Endodermal cell (in vitro differentiated cells): ENCODE data around the gene ACP3. TPM values are rescaled to one million over a fixed set of nuclear protein-coding genes. Genes with fewer than 3 reads are reported as not detected.

Source experiments
- DNase-seq: peaks from one replicate; pipeline ENCODE4 v3.0.0-alpha.2; 2017
- H3K27ac ChIP-seq: 2 replicates; pipeline ENCODE4 v1.5.1; 2013; ENCODE audit warnings: mild to moderate bottlenecking, low read depth, low read length, moderate library complexity
- H3K27me3 ChIP-seq: 2 replicates; pipeline ENCODE4 v1.6.1; 2013; ENCODE audit warnings: mild to moderate bottlenecking, low read length, moderate library complexity; ENCODE audit not compliant: insufficient read depth, control insufficient read depth, poor library complexity, severe bottlenecking
- H3K36me3 ChIP-seq: 2 replicates; pipeline ENCODE4 v1.7.0; 2013; ENCODE audit warnings: mild to moderate bottlenecking, low read length, moderate library complexity; ENCODE audit not compliant: control insufficient read depth, insufficient read depth
- H3K4me1 ChIP-seq: one replicate; pipeline ENCODE4 v1.7.0; 2013; ENCODE audit warnings: low read length; ENCODE audit not compliant: control insufficient read depth, insufficient read depth
- H3K4me3 ChIP-seq: 2 replicates; pipeline ENCODE4 v1.5.1; 2013; ENCODE audit warnings: mild to moderate bottlenecking, low read length, moderate library complexity
- H3K9ac ChIP-seq: 2 replicates; pipeline ENCODE4 v1.6.1; 2013; ENCODE audit warnings: mild to moderate bottlenecking, low read length, moderate library complexity; ENCODE audit not compliant: poor library complexity, severe bottlenecking; ENCODE audit errors: extremely low read depth
- H3K9me3 ChIP-seq: 2 replicates; pipeline ENCODE4 v1.6.1; 2013; ENCODE audit warnings: mild to moderate bottlenecking, low read length, moderate library complexity; ENCODE audit not compliant: control insufficient read depth
- H3K27ac Mint-ChIP-seq: 2 replicates; pipeline ENCODE4 v1.8.0; 2020; ENCODE audit warnings: mixed read lengths
- H3K27me3 Mint-ChIP-seq: 2 replicates; pipeline ENCODE4 v1.8.0; 2021; ENCODE audit warnings: mild to moderate bottlenecking, mixed read lengths; ENCODE audit not compliant: insufficient read depth
- H3K36me3 Mint-ChIP-seq: 2 replicates; pipeline ENCODE4 v1.8.0; 2020; ENCODE audit warnings: low read depth, mixed read lengths
- H3K4me1 Mint-ChIP-seq: 2 replicates; pipeline ENCODE4 v1.8.0; 2020; ENCODE audit warnings: mixed read lengths
- H3K4me3 Mint-ChIP-seq: 2 replicates; pipeline ENCODE4 v1.8.0; 2020; ENCODE audit warnings: mild to moderate bottlenecking, moderate library complexity, mixed read lengths
- H3K9me3 Mint-ChIP-seq: 2 replicates; pipeline ENCODE4 v1.8.0; 2020; ENCODE audit warnings: mild to moderate bottlenecking, mixed read lengths
- WGBS, 2 experiments: methylation state at CpG; one replicate each; pipeline versions ENCODE4 v1.1.5 to v1.1.7; 2013; ENCODE audit warnings: missing lambda C conversion rate in 2 of 2, mixed read lengths in 1 of 2; ENCODE audit not compliant: insufficient coverage in 1 of 2, insufficient read length in 1 of 2; 5-methylcytosine and 5-hydroxymethylcytosine counted together
- long read RNA-seq, 4 experiments: library from polyadenylated mRNA in 2 of 4; library from RNA in 1 of 4; library from capped mRNA in 1 of 4; stranded (forward) in 3 of 4; unstranded in 1 of 4; transcript quantifications; one replicate each; pipeline ENCODE4 v2.0.0, GENCODE V29; 2020 to 2021; ENCODE audit warnings: inconsistent platforms in 1 of 4
- polyA plus RNA-seq, 2 experiments: library from polyadenylated mRNA; stranded (reverse); fragments of 50-300 nt; gene quantifications; one replicate each; pipeline ENCODE4 v1.2.3, GENCODE V29; 2013
- total RNA-seq, 2 donors: library from RNA; stranded (reverse); fragmentation: NEBNext Ultra II Directional in 1 of 2; extraction: Animal tissue kit (Norgen Biotek cat#: 25700) in 1 of 2; gene quantifications; 2 replicates in 1 of 2; 3 replicates in 1 of 2; pipeline ENCODE4 v1.2.1, GENCODE V29; 2021
- TF ChIP-seq, protein P1 (sequence below): fragments of 200-600 bp; sonication (generic); conservative IDR thresholded peaks from 2 replicates; pipeline ENCODE4 v1.5.0; 2021; ENCODE audit warnings: antibody characterized with exemption, mild to moderate bottlenecking

Gene ACP3, protein sequence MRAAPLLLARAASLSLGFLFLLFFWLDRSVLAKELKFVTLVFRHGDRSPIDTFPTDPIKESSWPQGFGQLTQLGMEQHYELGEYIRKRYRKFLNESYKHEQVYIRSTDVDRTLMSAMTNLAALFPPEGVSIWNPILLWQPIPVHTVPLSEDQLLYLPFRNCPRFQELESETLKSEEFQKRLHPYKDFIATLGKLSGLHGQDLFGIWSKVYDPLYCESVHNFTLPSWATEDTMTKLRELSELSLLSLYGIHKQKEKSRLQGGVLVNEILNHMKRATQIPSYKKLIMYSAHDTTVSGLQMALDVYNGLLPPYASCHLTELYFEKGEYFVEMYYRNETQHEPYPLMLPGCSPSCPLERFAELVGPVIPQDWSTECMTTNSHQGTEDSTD
- total RNA-seq, result 10 to 100 TPM; 17.0 to 24.6 TPM
- polyA plus RNA-seq (2013, experiment 1 of 2), result 2.0 TPM
- 0.99 TPM for polyA plus RNA-seq (2013, experiment 2 of 2)
- long read RNA-seq, experiment 1, partial matches to known transcripts, result 2 of 4 reads
- long read RNA-seq, experiment 1, other reads (novel, unspliced or antisense), result 0 of 4 reads
- long read RNA-seq, experiment 2, transcript ACPP-202 (11 exons, 1,783 nt), result major isoform, 11 of 24 reads
- long read RNA-seq, experiment 2, transcript ACPP-201 (10 exons, 3,125 nt), result minor isoform, 7 of 24 reads
- long read RNA-seq, experiment 2, partial matches to known transcripts, result 0 of 24 reads
- long read RNA-seq, experiment 2, other reads (novel, unspliced or antisense), result 6 of 24 reads
- long read RNA-seq, experiment 3, transcript ACPP-201 (10 exons, 3,125 nt), result minor isoform, 18 of 50 reads
- long read RNA-seq, experiment 3, transcript ACPP-202 (11 exons, 1,783 nt), result major isoform, 28 of 50 reads
- long read RNA-seq, experiment 3, partial matches to known transcripts, result 2 of 50 reads
- long read RNA-seq, experiment 3, other reads (novel, unspliced or antisense), result 2 of 50 reads
- long read RNA-seq, experiment 4, transcript ACPP-201 (10 exons, 3,125 nt), result minor isoform, 5 of 47 reads
- long read RNA-seq, experiment 4, transcript ACPP-202 (11 exons, 1,783 nt), result major isoform, 40 of 47 reads
- long read RNA-seq, experiment 4, partial matches to known transcripts, result 0 of 47 reads
- long read RNA-seq, experiment 4, other reads (novel, unspliced or antisense), result 2 of 47 reads

DNA sequence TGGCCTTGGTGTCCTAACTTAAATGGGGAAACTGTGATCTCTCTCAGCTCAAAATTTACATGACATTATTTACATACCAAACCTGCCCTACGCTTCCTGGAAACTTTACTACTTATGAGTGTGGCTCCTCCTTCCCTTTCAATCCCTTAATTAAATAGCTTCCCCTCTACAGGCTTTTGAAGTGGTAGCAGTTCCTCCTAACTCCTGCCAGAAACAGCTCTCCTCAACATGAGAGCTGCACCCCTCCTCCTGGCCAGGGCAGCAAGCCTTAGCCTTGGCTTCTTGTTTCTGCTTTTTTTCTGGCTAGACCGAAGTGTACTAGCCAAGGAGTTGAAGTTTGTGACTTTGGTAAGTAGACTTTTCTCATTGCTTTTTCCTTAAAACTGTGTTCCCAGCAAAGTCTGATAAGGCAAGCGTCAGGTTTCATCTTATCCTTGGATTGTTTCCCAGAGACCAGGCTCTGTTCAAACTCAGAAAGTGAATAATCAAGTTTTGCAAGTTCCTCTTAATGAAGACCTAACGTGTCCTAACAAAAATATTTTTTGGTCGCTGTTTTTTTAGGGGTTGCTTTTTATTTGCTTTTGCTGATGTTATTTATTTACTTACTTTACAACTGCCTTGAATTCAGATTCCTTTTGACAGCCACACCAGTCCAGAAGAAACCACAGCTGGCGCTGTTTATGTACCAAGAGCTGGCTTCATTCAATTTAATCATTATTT lies at the start of gene ACP3:
TSS of gene ACP3 (plus strand) at position 179 of the 720 bp plus-strand sequence. CDS start at position 229, 50 bp downstream.
- Mint-ChIP-seq H3K36me3 (peaks cover 4% of the 10 kb centered on the region), H3K27me3 (no peaks in the 10 kb centered on the region), H3K4me1 (peaks cover 25% of the 10 kb centered on the region), H3K9me3 (peaks cover 7% of the 10 kb centered on the region), H3K27ac (peak within 1 kb of the TSS; percentile 96), H3K4me3 (peak within 1 kb of the TSS; percentile 56)
- H3K4me1 ChIP-seq, result peaks cover 6% of the 10 kb centered on the region
- peak within 1 kb of the TSS; percentile 67 for H3K4me3 ChIP-seq
- H3K36me3 ChIP-seq, result no peaks in the 10 kb centered on the region
- peaks cover 15% of the 10 kb centered on the region for H3K9me3 ChIP-seq
- TF ChIP-seq, protein P1, sequence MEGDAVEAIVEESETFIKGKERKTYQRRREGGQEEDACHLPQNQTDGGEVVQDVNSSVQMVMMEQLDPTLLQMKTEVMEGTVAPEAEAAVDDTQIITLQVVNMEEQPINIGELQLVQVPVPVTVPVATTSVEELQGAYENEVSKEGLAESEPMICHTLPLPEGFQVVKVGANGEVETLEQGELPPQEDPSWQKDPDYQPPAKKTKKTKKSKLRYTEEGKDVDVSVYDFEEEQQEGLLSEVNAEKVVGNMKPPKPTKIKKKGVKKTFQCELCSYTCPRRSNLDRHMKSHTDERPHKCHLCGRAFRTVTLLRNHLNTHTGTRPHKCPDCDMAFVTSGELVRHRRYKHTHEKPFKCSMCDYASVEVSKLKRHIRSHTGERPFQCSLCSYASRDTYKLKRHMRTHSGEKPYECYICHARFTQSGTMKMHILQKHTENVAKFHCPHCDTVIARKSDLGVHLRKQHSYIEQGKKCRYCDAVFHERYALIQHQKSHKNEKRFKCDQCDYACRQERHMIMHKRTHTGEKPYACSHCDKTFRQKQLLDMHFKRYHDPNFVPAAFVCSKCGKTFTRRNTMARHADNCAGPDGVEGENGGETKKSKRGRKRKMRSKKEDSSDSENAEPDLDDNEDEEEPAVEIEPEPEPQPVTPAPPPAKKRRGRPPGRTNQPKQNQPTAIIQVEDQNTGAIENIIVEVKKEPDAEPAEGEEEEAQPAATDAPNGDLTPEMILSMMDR, result no peak
- no peak within 1 kb of the TSS for H3K27ac ChIP-seq
- no peaks in the 10 kb centered on the region for H3K27me3 ChIP-seq
- WGBS, 2 experiments, result 53 to 66% methylated on average over 3 to 5 of the region's 6 CpGs
- peak within 1 kb of the TSS; percentile 2 for H3K9ac ChIP-seq
- DNase-seq, result peak; percentile 66

DNA sequence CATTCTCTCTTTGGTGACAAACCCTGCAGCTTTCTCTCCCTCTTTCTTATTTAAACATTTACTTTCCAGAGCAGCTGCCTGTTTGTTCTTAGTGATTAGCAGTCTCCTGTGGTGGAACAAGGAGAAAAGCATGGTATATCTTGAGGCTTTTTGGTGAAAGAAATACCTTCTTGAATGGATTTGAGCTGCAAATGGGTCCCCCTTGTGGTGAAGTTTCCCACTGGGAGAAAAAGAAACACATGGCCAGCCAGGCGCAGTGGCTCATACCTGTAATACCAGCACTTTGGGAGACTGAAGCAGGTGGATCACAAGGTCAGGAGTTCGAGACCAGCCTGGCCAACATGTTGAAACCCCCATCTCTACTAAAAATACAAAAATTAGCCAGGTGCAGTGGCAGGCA lies 48.3 kb upstream of the ACP3 start:
- Mint-ChIP-seq H3K27me3 (no peaks in the 10 kb centered on the region), H3K4me1 (no peaks in the 10 kb centered on the region), H3K4me3 (no peak overlapping the region), H3K27ac (peak overlapping the region; percentile 72), H3K9me3 (peaks cover 50% of the 10 kb centered on the region), H3K36me3 (peaks cover 22% of the 10 kb centered on the region)
- H3K36me3 ChIP-seq, result no peaks in the 10 kb centered on the region
- H3K27me3 ChIP-seq, result no peaks in the 10 kb centered on the region
- no peak overlapping the region for H3K9ac ChIP-seq
- peaks cover 52% of the 10 kb centered on the region for H3K9me3 ChIP-seq
- H3K4me1 ChIP-seq, result no peaks in the 10 kb centered on the region
- TF ChIP-seq, protein P1, result peak; percentile 76
- H3K27ac ChIP-seq, result no peak overlapping the region
- peak; percentile 83 for DNase-seq
- 66 to 78% methylated on average over 2 of the region's 2 CpGs for WGBS, 2 experiments
- no peak overlapping the region for H3K4me3 ChIP-seq

DNA sequence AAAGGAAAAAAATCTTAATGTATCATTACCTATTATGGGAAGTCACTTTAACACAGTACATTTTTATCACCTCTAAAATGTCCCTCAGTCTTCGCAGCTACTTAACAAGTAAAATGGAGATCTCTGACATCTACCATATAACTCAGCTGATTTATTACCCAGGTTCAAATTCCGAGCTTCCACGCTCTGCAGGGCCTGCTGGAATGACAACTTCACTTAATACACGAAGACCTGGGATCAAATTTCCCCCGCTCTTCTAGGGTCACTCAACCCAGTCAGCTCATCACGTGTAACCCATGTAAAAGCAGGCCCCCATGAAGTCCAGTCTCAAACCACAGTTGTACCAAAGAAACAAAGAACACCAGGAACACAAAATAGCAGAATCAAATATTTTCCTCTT lies 44.2 kb upstream of the ACP3 start:
- Mint-ChIP-seq H3K27me3 (peaks cover 2% of the 10 kb centered on the region), H3K4me3 (no peak overlapping the region), H3K27ac (no peak overlapping the region), H3K36me3 (peaks cover 23% of the 10 kb centered on the region), H3K4me1 (no peaks in the 10 kb centered on the region), H3K9me3 (peaks cover 40% of the 10 kb centered on the region)
- TF ChIP-seq, protein P1, result no peak
- WGBS, 2 experiments, result 90% methylated on average over 6 of the region's 6 CpGs; no CpG with 5 or more reads in 1 of the 2 experiments
- Histone ChIP-seq H3K36me3 (no peaks in the 10 kb centered on the region), H3K9me3 (peaks cover 26% of the 10 kb centered on the region), H3K9ac (no peak overlapping the region), H3K4me1 (no peaks in the 10 kb centered on the region), H3K27me3 (no peaks in the 10 kb centered on the region), H3K4me3 (no peak overlapping the region), H3K27ac (no peak overlapping the region)
- no peak for DNase-seq
